ENCODE results near the gene RELL1. TPM values are rescaled to one million over a fixed set of nuclear protein-coding genes. Genes with fewer than 3 reads are reported as not detected.
A peak's percentile ranks its signal among the peaks of the same experiment; 100 is the strongest.

The RELL1 gene
- polyA plus RNA-seq, 1 donor from 2014 or later: 0.47 TPM

GRCh38 chr4:37687681-37688080 is 1.5 kb upstream of the RELL1 start:
- H3K9me2 ChIP-seq (ENCODE audit: insufficient read depth, low read length): no peaks in the 10 kb centered on the region
- H3K27ac ChIP-seq (ENCODE audit: low read length): no peak overlapping the region
- no peak overlapping the region for H3K4me3 ChIP-seq (ENCODE audit: low read length)
- peaks cover 4% of the 10 kb centered on the region for H3K27me3 ChIP-seq (ENCODE audit: insufficient read depth, low read depth, low read length)
- no peaks in the 10 kb centered on the region for H3K79me2 ChIP-seq (replicated peaks; ENCODE audit: insufficient read depth, low read length)
- no peaks in the 10 kb centered on the region for H3F3A ChIP-seq (ENCODE audit: insufficient read depth, low read length, poor library complexity, severe bottlenecking)
- H2AFZ ChIP-seq (ENCODE audit: low read depth, low read length): no peak overlapping the region
- H3K9me3 ChIP-seq (ENCODE audit: low read length): no peaks in the 10 kb centered on the region
- H4K20me1 ChIP-seq (ENCODE audit: insufficient read depth): no peaks in the 10 kb centered on the region
- no peak overlapping the region for H3K9ac ChIP-seq (ENCODE audit: low read length)
- H3K4me2 ChIP-seq (ENCODE audit: low read length): no peak overlapping the region
- no peaks in the 10 kb centered on the region for H3K36me3 ChIP-seq (ENCODE audit: insufficient read depth, low read length)
- TF ChIP-seq EP300 (conservative IDR thresholded peaks at IDR 0.05; ENCODE audit: poor library complexity, severe bottlenecking) (no peak), RAD21 (conservative IDR thresholded peaks at IDR 0.05) (no peak), SMC3 (conservative IDR thresholded peaks at IDR 0.05; ENCODE audit: poor library complexity) (no peak), TAF1 (IDR thresholded peaks at IDR 0.05; ENCODE audit: low read depth) (no peak)

- Histone ChIP-seq H3K27ac (ENCODE audit: low read length) (no peak overlapping the region), H3K9me3 (ENCODE audit: low read length) (no peaks in the 10 kb centered on the region), H3K4me2 (ENCODE audit: low read length) (no peak overlapping the region), H3K36me3 (ENCODE audit: insufficient read depth, low read length) (no peaks in the 10 kb centered on the region), H3K9me2 (ENCODE audit: insufficient read depth, low read length) (no peaks in the 10 kb centered on the region), H3F3A (ENCODE audit: insufficient read depth, low read length, poor library complexity, severe bottlenecking) (no peaks in the 10 kb centered on the region), H3K27me3 (ENCODE audit: insufficient read depth, low read depth, low read length) (peaks cover 4% of the 10 kb centered on the region), H2AFZ (ENCODE audit: low read depth, low read length) (no peak overlapping the region), H3K79me2 (replicated peaks; ENCODE audit: insufficient read depth, low read length) (no peaks in the 10 kb centered on the region), H4K20me1 (ENCODE audit: insufficient read depth) (no peaks in the 10 kb centered on the region), H3K4me3 (ENCODE audit: low read length) (peak overlapping the region; percentile 98), H3K9ac (ENCODE audit: low read length) (no peak overlapping the region)
- TF ChIP-seq TAF1 (IDR thresholded peaks at IDR 0.05; ENCODE audit: low read depth): no peak
- TF ChIP-seq REST (IDR thresholded peaks at IDR 0.05; ENCODE audit: borderline replicate concordance): no peak
- no peak for TF ChIP-seq EP300 (conservative IDR thresholded peaks at IDR 0.05; ENCODE audit: poor library complexity, severe bottlenecking)
- no peak for TF ChIP-seq MXI1 (conservative IDR thresholded peaks at IDR 0.05; ENCODE audit: poor library complexity, severe bottlenecking)
- no peak for TF ChIP-seq CTCF (IDR thresholded peaks at IDR 0.05; ENCODE audit: poor library complexity, severe bottlenecking)
- no peak for TF ChIP-seq SMC3 (conservative IDR thresholded peaks at IDR 0.05; ENCODE audit: poor library complexity)
- no peak for TF ChIP-seq RAD21 (conservative IDR thresholded peaks at IDR 0.05)
- TF ChIP-seq EZH2 (IDR thresholded peaks at IDR 0.05; ENCODE audit: borderline replicate concordance, insufficient read depth, low read length, poor library complexity, severe bottlenecking): no peak
- TF ChIP-seq POLR2AphosphoS5 (IDR thresholded peaks at IDR 0.05): no peak
Measured at GRCh38 chr4:37687194-37687562, 1.0 kb upstream of the RELL1 start.

Measured in neural cell (in vitro differentiated cells).